SK-N-MC (cell line): ENCODE measurements around the gene CYSTM1.

Experiments
- EZH2 ChIP-seq: fragments of 200-600 bp; sonication (generic); IDR thresholded peaks from one replicate; pipeline ENCODE4 v1.6.1; 2017; ENCODE audit warnings: antibody characterized with exemption
- FOXP2 ChIP-seq: optimal IDR thresholded peaks from 2 replicates; pipeline ENCODE3; 2011; ENCODE audit warnings: mild to moderate bottlenecking, moderate library complexity; ENCODE audit not compliant: insufficient read depth; ENCODE audit errors: extremely low read length, control extremely low read depth
- POLR2AphosphoS5 ChIP-seq: IDR thresholded peaks from 2 replicates; pipeline ENCODE4 v1.6.1; 2012; ENCODE audit warnings: mild to moderate bottlenecking, low read depth, low read length, borderline replicate concordance

GRCh38 chr5:140273401-140273877, 98.5 kb downstream of the CYSTM1 start:
- no peak for TF ChIP-seq POLR2AphosphoS5
- no peak for TF ChIP-seq FOXP2
- TF ChIP-seq EZH2, result no peak
